Activated CD4-positive, alpha-beta T cell treated with anti-CD3 and anti-CD28 coated beads, Interleukin-2, amount 50 U/mL, for 48 hours (primary cell): ENCODE measurements around the gene SLC2A4.
"Not testable (repeated sequence)": the region's sequence is repeated elsewhere in the genome, so short reads cannot be mapped to it uniquely, and the experiment has no call there.

ENCODE experiments used
- DNase-seq, 2 experiments: peaks; one replicate each; pipeline ENCODE4 v3.0.0-alpha.2; 2020

Gene SLC2A4

GRCh38 chr17:7281074-7281952, at the start of gene SLC2A4:
Gene SLC2A4, plus strand, starts transcription at chr17:7281718. Its CDS starts 217 bp downstream, at chr17:7281935.
- DNase-seq, result peak; percentile 93 to 94

GRCh38 chr17:7232114-7232513, 49.4 kb upstream of the SLC2A4 start:
- no peak for DNase-seq

- no peak for DNase-seq
Measured at GRCh38 chr17:7233701-7234082, 47.8 kb upstream of the SLC2A4 start.

- peak; percentile 95 for DNase-seq
Measured at GRCh38 chr17:7234083-7234951, 47.2 kb upstream of the SLC2A4 start, which contains the start of gene DVL2. Gene DVL2, minus strand, starts transcription at chr17:7234517. Its CDS starts 255 bp downstream, at chr17:7234262.

GRCh38 chr17:7235693-7236665, 45.5 kb upstream of the SLC2A4 start:
- no peak for DNase-seq

- no peak for DNase-seq
Measured at GRCh38 chr17:7236808-7237207, 44.7 kb upstream of the SLC2A4 start.

- no peak for DNase-seq
Measured at GRCh38 chr17:7237266-7237760, 44.2 kb upstream of the SLC2A4 start.

- peak; percentile 90 to 91 for DNase-seq
Measured at GRCh38 chr17:7237761-7238419, 43.6 kb upstream of the SLC2A4 start.

- DNase-seq, result no peak
Measured at GRCh38 chr17:7238420-7239090, 43.0 kb upstream of the SLC2A4 start.

- peak; percentile 98 for DNase-seq
Measured at GRCh38 chr17:7239091-7240027, 42.2 kb upstream of the SLC2A4 start, which contains the start of gene PHF23. Gene PHF23, minus strand, starts transcription at chr17:7239457. Its CDS starts 178 bp downstream, at chr17:7239279.

- DNase-seq, result no peak
Measured at GRCh38 chr17:7240375-7240774, 41.1 kb upstream of the SLC2A4 start.

- no peak for DNase-seq
Measured at GRCh38 chr17:7241090-7241733, 40.3 kb upstream of the SLC2A4 start.

- DNase-seq, result peak; percentile 94 to 96
Measured at GRCh38 chr17:7241783-7242716, 39.5 kb upstream of the SLC2A4 start, which contains the start of gene GABARAP. Gene GABARAP, minus strand, starts transcription at chr17:7242449. Its CDS starts 119 bp downstream, at chr17:7242330.

- peak; percentile 93 to 95 for DNase-seq
Measured at GRCh38 chr17:7242717-7243452, 38.6 kb upstream of the SLC2A4 start.

GRCh38 chr17:7243453-7243729, 38.1 kb upstream of the SLC2A4 start:
- DNase-seq, result no peak

- DNase-seq, result not testable (repeated sequence)
Measured at GRCh38 chr17:7243838-7244237, 37.7 kb upstream of the SLC2A4 start.

GRCh38 chr17:7246779-7247178, 34.7 kb upstream of the SLC2A4 start:
- no peak for DNase-seq
